A549 treated with AZD2906 at 1 μM for 4 hours (cell line): ENCODE measurements around the gene C22orf23. TPM values are rescaled to one million over a fixed set of nuclear protein-coding genes. Genes with fewer than 3 reads are reported as not detected.

Source experiments
- total RNA-seq: library from RNA; stranded (reverse); fragments of 200-300 nt; extraction: Qiagen RNA extraction; gene quantifications from 5 replicates; pipeline ENCODE4 v1.2.3, GENCODE V29; 2022

Gene C22orf23
- 0.22 to 0.33 TPM (median 0.23 TPM) in 5 replicates for total RNA-seq

GRCh38 chr22:37953437-37954179 is at the start of gene C22orf23, which contains the start of gene POLR2F:
Gene C22orf23 (minus strand): TSS chr22:37953601. CDS start chr22:37953149, 452 bp downstream.
Gene POLR2F (plus strand): TSS chr22:37953699. CDS start chr22:37953788, 89 bp downstream.

GRCh38 chr22:37983860-37984791 is 30.7 kb upstream of the C22orf23 start, which contains the start of gene SOX10:
Gene SOX10 (minus strand): TSS chr22:37984555. CDS start chr22:37983784, 771 bp downstream.

GRCh38 chr22:37905534-37906363 is 47.7 kb downstream of the C22orf23 start, which contains the start of gene MICALL1:
Gene MICALL1 (plus strand): TSS chr22:37906297. CDS start chr22:37906423, 126 bp downstream.

Other genes starting within 250 kb of the C22orf23 start
- 3.5 to 4.2 TPM (median 3.8 TPM) in 5 replicates for gene GCAT, start 145.7 kb downstream of the C22orf23 start, total RNA-seq
- gene GALR3, start 130.2 kb downstream of the C22orf23 start, total RNA-seq = 0.08 TPM in 1 of 5 replicates, not detected in the others
- 18.3 to 23.9 TPM (median 23.5 TPM) in 5 replicates for gene ANKRD54, start 109.3 kb downstream of the C22orf23 start, total RNA-seq
- 257 to 285 TPM (median 270 TPM) in 5 replicates for gene EIF3L, start 104.2 kb downstream of the C22orf23 start, total RNA-seq
- 18.5 to 20.8 TPM (median 19.9 TPM) in 5 replicates for gene MICALL1, start 47.3 kb downstream of the C22orf23 start, total RNA-seq
- 115 to 142 TPM (median 132 TPM) in 5 replicates for gene POLR2F, start 98 bp upstream of the C22orf23 start, total RNA-seq
- gene SOX10, start 31.0 kb upstream of the C22orf23 start, total RNA-seq = 0.08 TPM in 1 of 5 replicates, not detected in the others
- 11.8 to 14.1 TPM (median 12.4 TPM) in 5 replicates for gene PICK1, start 103.8 kb upstream of the C22orf23 start, total RNA-seq
- not detected in 5 replicates for gene SLC16A8, start 130.6 kb upstream of the C22orf23 start, total RNA-seq
- 5.1 to 8.5 TPM (median 8.0 TPM) in 5 replicates for gene BAIAP2L2, start 157.1 kb upstream of the C22orf23 start, total RNA-seq
- 2.9 to 4.9 TPM (median 4.4 TPM) in 5 replicates for gene PLA2G6, start 228.2 kb upstream of the C22orf23 start, total RNA-seq
- 22.7 to 29.9 TPM (median 22.9 TPM) in 5 replicates for gene MAFF, start 248.4 kb upstream of the C22orf23 start, total RNA-seq